ENCODE results near the gene WNT7B.
"Not testable (repeated sequence)": the region's sequence is repeated elsewhere in the genome, so short reads cannot be mapped to it uniquely, and the experiment has no call there.

Gene WNT7B

DNA sequence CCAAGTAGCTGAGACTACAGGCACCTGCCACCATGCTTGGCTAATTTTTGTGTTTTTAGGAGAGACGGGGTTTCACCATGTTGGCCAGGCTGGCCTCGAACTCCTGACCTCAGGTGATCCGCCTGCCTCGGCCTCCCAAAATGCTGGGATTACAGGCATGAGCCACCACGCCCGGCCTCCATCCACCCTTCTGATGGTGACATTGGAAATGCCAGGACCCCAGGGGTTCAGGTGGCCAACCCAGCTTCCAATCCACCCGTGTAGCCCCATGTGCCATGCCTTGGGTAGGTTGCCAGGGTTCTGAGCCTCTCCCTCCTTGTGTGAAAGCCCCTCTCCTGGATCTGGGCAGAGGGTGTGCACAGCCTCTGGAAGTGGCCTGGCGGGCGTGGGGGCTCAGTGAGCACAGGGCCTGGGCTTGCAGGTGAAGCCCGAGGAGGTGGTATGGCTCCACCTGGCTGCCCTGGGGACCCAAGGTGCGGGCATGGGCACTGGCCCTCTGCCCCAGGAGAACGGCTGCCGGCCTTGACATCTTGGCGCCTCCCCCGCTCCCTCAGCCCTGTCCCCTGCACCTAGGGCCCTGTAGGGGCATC, 28.2 kb upstream of the WNT7B start:
- not testable (repeated sequence) for H3K23ac ChIP-seq (ENCODE audit: low read depth, low read length, poor library complexity); H3K9ac ChIP-seq (ENCODE audit: low read depth, low read length, poor library complexity); H4K8ac ChIP-seq (ENCODE audit: low read depth, low read length); H2BK120ac ChIP-seq (ENCODE audit: low read depth, low read length); DNase-seq (ENCODE audit: low spot score); H3K4ac ChIP-seq (ENCODE audit: low read length); H2BK5ac ChIP-seq (ENCODE audit: low read length); H3K4me1 ChIP-seq (ENCODE audit: control insufficient read depth in 2 of 2, insufficient read depth in 1 of 2, low read depth in 1 of 2, low read length in 2 of 2); H3K27ac ChIP-seq (replicated peaks; ENCODE audit: low read length); H4K91ac ChIP-seq (ENCODE audit: low read depth, low read length, poor library complexity); H2AFZ ChIP-seq (ENCODE audit: low read length); H3K9me3 ChIP-seq (replicated peaks in 1 of 2; ENCODE audit: control insufficient read depth in 2 of 2, insufficient read depth in 1 of 2, low read depth in 1 of 2, low read length in 2 of 2); H3K4me3 ChIP-seq (ENCODE audit: low read length in 2 of 2); H3K79me1 ChIP-seq (ENCODE audit: low read depth, low read length); H3K36me3 ChIP-seq (replicated peaks in 1 of 2; ENCODE audit: control insufficient read depth in 2 of 2, insufficient read depth in 2 of 2, low read length in 2 of 2); H2BK15ac ChIP-seq (ENCODE audit: low read length); H3K4me2 ChIP-seq (ENCODE audit: insufficient read depth, low read length, poor library complexity, severe bottlenecking)
- H2BK12ac ChIP-seq (ENCODE audit: low read length), result peak overlapping the region; percentile 41
- peak overlapping the region; percentile 88 for H2AK5ac ChIP-seq (ENCODE audit: low read depth, low read length)
- peaks cover 0 to 33% (median 9%) of the 10 kb centered on the region in 3 experiments for H3K27me3 ChIP-seq (ENCODE audit: control insufficient read depth in 3 of 3, insufficient read depth in 3 of 3, low read depth in 1 of 3, low read length in 3 of 3)
- peak overlapping the region; percentile 56 for H3K14ac ChIP-seq (ENCODE audit: low read length)
- no CpG with 5 or more reads among the region's 15 CpGs for WGBS, 2 donors (ENCODE audit: extremely low coverage in 2 of 2, insufficient read length in 2 of 2, insufficient replicate concordance in 1 of 2)
- H3K18ac ChIP-seq (ENCODE audit: low read length), result peak overlapping the region; percentile 57

DNA sequence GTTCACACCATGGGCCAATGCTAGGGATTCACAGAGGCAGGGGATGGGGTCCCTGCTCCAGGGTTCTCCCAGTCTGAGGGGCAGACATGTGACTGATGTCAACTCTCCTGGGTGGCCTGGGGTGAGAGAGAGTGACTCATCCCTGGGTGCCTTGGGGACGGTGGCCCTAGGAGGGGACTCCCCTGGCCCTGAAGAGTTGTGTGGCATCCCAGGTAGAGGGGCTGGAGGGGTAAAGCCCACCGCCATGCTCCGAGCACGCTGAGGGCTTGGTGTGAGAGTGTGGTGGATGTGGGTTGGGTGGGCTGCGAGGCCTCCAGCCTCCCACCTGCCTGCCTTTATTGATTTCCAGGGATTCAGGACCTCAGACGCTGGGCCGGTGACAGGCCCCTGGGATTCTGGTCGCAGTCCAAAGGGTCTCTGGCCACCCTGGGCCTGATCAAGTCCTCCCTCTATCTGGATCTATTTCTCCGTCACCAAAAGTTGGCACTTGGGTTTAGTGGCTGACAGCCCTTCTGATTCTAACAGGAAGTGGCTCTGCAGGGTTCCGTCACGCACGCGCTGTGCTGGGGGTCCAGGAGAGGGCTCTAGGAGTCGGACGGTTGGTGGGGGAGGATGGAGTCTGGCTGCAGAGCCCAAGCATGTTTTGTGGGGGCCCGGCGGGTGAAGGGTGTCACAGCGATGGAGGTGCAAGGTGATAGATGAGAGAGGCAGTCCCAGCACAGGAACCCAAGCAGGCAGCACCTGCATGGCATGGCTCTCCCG, 27.3 kb upstream of the WNT7B start:
- DNase-seq (ENCODE audit: low spot score), result no peak
- no peak overlapping the region for H3K27ac ChIP-seq (replicated peaks; ENCODE audit: low read length)
- H3K36me3 ChIP-seq (replicated peaks in 1 of 2; ENCODE audit: control insufficient read depth in 2 of 2, insufficient read depth in 2 of 2, low read length in 2 of 2), result no peaks in the 10 kb centered on the region
- H3K18ac ChIP-seq (ENCODE audit: low read length), result no peak overlapping the region
- no peak overlapping the region for H4K91ac ChIP-seq (ENCODE audit: low read depth, low read length, poor library complexity)
- no peak overlapping the region for H3K9ac ChIP-seq (ENCODE audit: low read depth, low read length, poor library complexity)
- H2AK5ac ChIP-seq (ENCODE audit: low read depth, low read length), result peak overlapping the region; percentile 69
- no peak overlapping the region for H3K4me2 ChIP-seq (ENCODE audit: insufficient read depth, low read length, poor library complexity, severe bottlenecking)
- H3K4me3 ChIP-seq (ENCODE audit: low read length in 2 of 2), result no peak overlapping the region
- H2BK5ac ChIP-seq (ENCODE audit: low read length), result no peak overlapping the region
- H3K14ac ChIP-seq (ENCODE audit: low read length), result no peak overlapping the region
- H2BK120ac ChIP-seq (ENCODE audit: low read depth, low read length), result no peak overlapping the region
- no peak overlapping the region for H3K4ac ChIP-seq (ENCODE audit: low read length)
- H3K9me3 ChIP-seq (replicated peaks in 1 of 2; ENCODE audit: control insufficient read depth in 2 of 2, insufficient read depth in 1 of 2, low read depth in 1 of 2, low read length in 2 of 2), result no peaks in the 10 kb centered on the region
- H3K79me1 ChIP-seq (ENCODE audit: low read depth, low read length), result peaks cover 3% of the 10 kb centered on the region
- no CpG with 5 or more reads among the region's 19 CpGs for WGBS, 2 donors (ENCODE audit: extremely low coverage in 2 of 2, insufficient read length in 2 of 2, insufficient replicate concordance in 1 of 2)
- H3K4me1 ChIP-seq (ENCODE audit: control insufficient read depth in 2 of 2, insufficient read depth in 1 of 2, low read depth in 1 of 2, low read length in 2 of 2), result peaks cover 0 to 2% of the 10 kb centered on the region in 2 donors
- H4K8ac ChIP-seq (ENCODE audit: low read depth, low read length), result no peak overlapping the region
- no peak overlapping the region for H2BK12ac ChIP-seq (ENCODE audit: low read length)
- no peak overlapping the region for H2AFZ ChIP-seq (ENCODE audit: low read length)
- H3K27me3 ChIP-seq (ENCODE audit: control insufficient read depth in 3 of 3, insufficient read depth in 3 of 3, low read depth in 1 of 3, low read length in 3 of 3), result peaks cover 0 to 40% (median 13%) of the 10 kb centered on the region in 3 experiments
- no peak overlapping the region for H3K23ac ChIP-seq (ENCODE audit: low read depth, low read length, poor library complexity)
- H2BK15ac ChIP-seq (ENCODE audit: low read length), result no peak overlapping the region

GRCh38 chr22:46003271-46004091, 26.5 kb upstream of the WNT7B start:
- Histone ChIP-seq H3K36me3 (replicated peaks in 1 of 2; ENCODE audit: control insufficient read depth in 2 of 2, insufficient read depth in 2 of 2, low read length in 2 of 2) (no peaks in the 10 kb centered on the region), H3K4me2 (ENCODE audit: insufficient read depth, low read length, poor library complexity, severe bottlenecking) (no peak overlapping the region), H3K9ac (ENCODE audit: low read depth, low read length, poor library complexity) (peak overlapping the region; percentile 21), H3K23ac (ENCODE audit: low read depth, low read length, poor library complexity) (peak overlapping the region; percentile 52), H3K27ac (replicated peaks; ENCODE audit: low read length) (no peak overlapping the region), H2BK15ac (ENCODE audit: low read length) (peak overlapping the region; percentile 55), H4K91ac (ENCODE audit: low read depth, low read length, poor library complexity) (no peak overlapping the region), H3K4me3 (ENCODE audit: low read length in 2 of 2) (no peak overlapping the region), H3K9me3 (replicated peaks in 1 of 2; ENCODE audit: control insufficient read depth in 2 of 2, insufficient read depth in 1 of 2, low read depth in 1 of 2, low read length in 2 of 2) (no peaks in the 10 kb centered on the region), H3K4ac (ENCODE audit: low read length) (no peak overlapping the region), H2AK5ac (ENCODE audit: low read depth, low read length) (peak overlapping the region; percentile 75), H3K79me1 (ENCODE audit: low read depth, low read length) (peaks cover 3% of the 10 kb centered on the region), H2AFZ (ENCODE audit: low read length) (no peak overlapping the region), H2BK120ac (ENCODE audit: low read depth, low read length) (peak overlapping the region; percentile 96), H3K27me3 (ENCODE audit: control insufficient read depth in 3 of 3, insufficient read depth in 3 of 3, low read depth in 1 of 3, low read length in 3 of 3) (peaks cover 0 to 36% (median 12%) of the 10 kb centered on the region in 3 experiments), H3K18ac (ENCODE audit: low read length) (peak overlapping the region; percentile 87), H3K4me1 (ENCODE audit: control insufficient read depth in 2 of 2, insufficient read depth in 1 of 2, low read depth in 1 of 2, low read length in 2 of 2) (peaks cover 0 to 2% of the 10 kb centered on the region in 2 donors), H2BK12ac (ENCODE audit: low read length) (peak overlapping the region; percentile 90), H4K8ac (ENCODE audit: low read depth, low read length) (no peak overlapping the region), H2BK5ac (ENCODE audit: low read length) (no peak overlapping the region), H3K14ac (ENCODE audit: low read length) (peak overlapping the region; percentile 25)
- no CpG with 5 or more reads among the region's 24 CpGs for WGBS, 2 donors (ENCODE audit: extremely low coverage in 2 of 2, insufficient read length in 2 of 2, insufficient replicate concordance in 1 of 2)
- no peak for DNase-seq (ENCODE audit: low spot score)

Measured in neuronal stem cell (in vitro differentiated cells).